HCT116 (cell line): ENCODE results near the gene ACBD6. TPM values are rescaled to one million over a fixed set of nuclear protein-coding genes. Genes with fewer than 3 reads are reported as not detected.

Experiments used
- ATAC-seq: fragments of 200-7000 bp; cut with Tn5 transposase; 2 replicates; pipeline ENCODE4 v1.9.1; 2020; ENCODE audit warnings: mild to moderate bottlenecking, moderate library complexity
- BruUV-seq: library from RNA; stranded (reverse); fragments of 400-500 nt; replicated peaks from 2 replicates; lab custom pipeline; 2021; lab: Mats Ljungman, UMichigan
- CTCF ChIA-PET: fragments of 300-600 bp; sonication (Branson Sonifier 250); formaldehyde crosslinking; loops from one replicate; lab custom pipeline; 2021; ENCODE audit warnings: antibody characterized with exemption; lab: Charles Lee
- POLR2A ChIA-PET: fragments of 300-600, 350-600 bp; sonication (Branson Sonifier 250); formaldehyde crosslinking; loops from one replicate; lab custom pipeline; 2021; ENCODE audit warnings: antibody characterized with exemption; lab: Charles Lee
- RAD21 ChIA-PET, 2 experiments: fragments of 300-600 bp; sonication (Branson Sonifier 250); formaldehyde crosslinking; loops; one replicate each; lab custom pipeline; 2023; ENCODE audit warnings: low total read pairs in 2 of 2; ENCODE audit not compliant: uncharacterized antibody in 2 of 2, unreplicated experiment in 2 of 2, low non-redundant PET in 1 of 2; lab: Charles Lee
- DNase-seq: peaks from one replicate; pipeline ENCODE4 v3.0.0-alpha.2; 2010; ENCODE audit warnings: low read depth, low spot score
- H2AFZ ChIP-seq: fragments of 200-600 bp; shearing (Covaris generic), sonication (generic); 2 replicates; pipeline ENCODE4 v1.6.1; 2017; ENCODE audit warnings: low read depth, mixed run types, mixed read lengths, antibody characterized with exemption, low read length; ENCODE audit not compliant: poor library complexity, severe bottlenecking
- H3K27ac ChIP-seq: 2 replicates; pipeline ENCODE4 v1.5.1; 2012; ENCODE audit warnings: low read depth, low read length
- H3K27me3 ChIP-seq: fragments of 200-600 bp; sonication (generic); 2 replicates; pipeline ENCODE4 v1.6.1; 2016; ENCODE audit warnings: mixed run types, low read length, mixed read lengths; ENCODE audit not compliant: insufficient read depth
- H3K36me3 ChIP-seq, 2 experiments: fragments of 200-500 bp in 1 of 2; fragments of 200-600 bp in 1 of 2; sonication (Bioruptor generic) in 1 of 2; sonication (generic) in 1 of 2; 2 replicates each; pipeline versions ENCODE4 v1.5.1 to v1.6.1; 2014 to 2016; ENCODE audit warnings: low read length in 2 of 2, inconsistent platforms in 1 of 2, mixed read lengths in 1 of 2, mixed run types in 1 of 2; ENCODE audit not compliant: insufficient read depth in 2 of 2, control insufficient read depth in 1 of 2
- H3K4me1 ChIP-seq, 2 experiments: fragments of 200-600 bp in 1 of 2; sonication (generic) in 1 of 2; 2 replicates each; pipeline versions ENCODE4 v1.5.1 to v1.6.1; 2012 to 2017; ENCODE audit warnings: low read length in 2 of 2, inconsistent platforms in 1 of 2, mild to moderate bottlenecking in 1 of 2, mixed read lengths in 1 of 2, mixed run types in 1 of 2, moderate library complexity in 1 of 2; ENCODE audit not compliant: insufficient read depth in 2 of 2, control insufficient read depth in 1 of 2
- H3K4me2 ChIP-seq: fragments of 200-600 bp; sonication (generic); 2 replicates; pipeline ENCODE4 v1.6.1; 2017; ENCODE audit warnings: mixed run types, low read length, mixed read lengths
- H3K4me3 ChIP-seq, 2 experiments: fragments of 200-600 bp in 1 of 2; sonication (generic) in 1 of 2; replicated peaks in 1 of 2; 2 replicates each; pipeline ENCODE4 v1.5.1; 2011 to 2016; ENCODE audit warnings: low read length in 2 of 2, control low read depth in 1 of 2, low read depth in 1 of 2, mild to moderate bottlenecking in 1 of 2, mixed read lengths in 1 of 2, mixed run types in 1 of 2
- H3K79me2 ChIP-seq: fragments of 200-600 bp; sonication (generic); 2 replicates; pipeline ENCODE4 v1.6.1; 2017; ENCODE audit warnings: mild to moderate bottlenecking, mixed run types, low read length, moderate library complexity, mixed read lengths; ENCODE audit not compliant: insufficient read depth
- H3K9ac ChIP-seq: fragments of 200-600 bp; sonication (generic); 2 replicates; pipeline ENCODE4 v1.6.1; 2016; ENCODE audit warnings: low read length, mixed read lengths
- H3K9me2 ChIP-seq: fragments of 200-600 bp; sonication (generic), shearing (Covaris generic); 2 replicates; pipeline ENCODE4 v1.6.1; 2017; ENCODE audit warnings: mixed run types, mild to moderate bottlenecking, moderate library complexity; ENCODE audit not compliant: insufficient read depth
- H3K9me3 ChIP-seq, 2 experiments: fragments of 200-500 bp in 1 of 2; fragments of 200-600 bp in 1 of 2; sonication (Bioruptor generic) in 1 of 2; sonication (generic) in 1 of 2; 2 replicates each; pipeline ENCODE4 v1.6.1; 2014 to 2017; ENCODE audit warnings: low read length in 2 of 2, mixed read lengths in 2 of 2, inconsistent platforms in 1 of 2, low read depth in 1 of 2, mild to moderate bottlenecking in 1 of 2, mixed run types in 1 of 2, moderate library complexity in 1 of 2; ENCODE audit not compliant: control insufficient read depth in 1 of 2, insufficient read depth in 1 of 2
- H4K20me1 ChIP-seq: fragments of 200-600 bp; sonication (generic), shearing (Covaris generic); 2 replicates; pipeline ENCODE4 v1.6.1; 2017; ENCODE audit warnings: mixed run types, mild to moderate bottlenecking, moderate library complexity; ENCODE audit not compliant: insufficient read depth
- CBX3 ChIP-seq: IDR thresholded peaks from 2 replicates; pipeline ENCODE4 v1.6.1; 2012; ENCODE audit warnings: low read depth
- CEBPB ChIP-seq: IDR thresholded peaks from 2 replicates; pipeline ENCODE4 v1.6.1; 2012; ENCODE audit warnings: low read depth
- EGR1 ChIP-seq: IDR thresholded peaks from 2 replicates; pipeline ENCODE4 v1.6.1; 2012; ENCODE audit warnings: low read depth
- ELF1 ChIP-seq: IDR thresholded peaks from 2 replicates; pipeline ENCODE4 v1.6.1; 2012; ENCODE audit warnings: low read depth, borderline replicate concordance
- FOSL1 ChIP-seq: IDR thresholded peaks from 2 replicates; pipeline ENCODE4 v1.6.1; 2012; ENCODE audit warnings: low read depth
- RAD21 ChIP-seq: IDR thresholded peaks from 2 replicates; pipeline ENCODE4 v1.6.1; 2012; ENCODE audit warnings: low read depth, mild to moderate bottlenecking
- SIN3A ChIP-seq: IDR thresholded peaks from 2 replicates; pipeline ENCODE4 v1.6.1; 2012; ENCODE audit warnings: low read depth
- SP1 ChIP-seq: IDR thresholded peaks from 2 replicates; pipeline ENCODE4 v1.6.1; 2012; ENCODE audit warnings: low read depth
- TCF7L2 ChIP-seq: IDR thresholded peaks from 2 replicates; pipeline ENCODE4 v1.7.0; 2011; ENCODE audit warnings: borderline replicate concordance, inconsistent platforms; ENCODE audit not compliant: insufficient read depth, insufficient read length; ENCODE audit errors: extremely low read depth
- YY1 ChIP-seq: IDR thresholded peaks from 2 replicates; pipeline ENCODE4 v1.6.1; 2011; ENCODE audit warnings: low read length, low read depth, moderate library complexity, mild to moderate bottlenecking; ENCODE audit not compliant: insufficient replicate concordance; ENCODE audit errors: extremely low read depth
- ZNF274 ChIP-seq: fragments of 200-500 bp; sonication (Bioruptor generic); IDR thresholded peaks from 2 replicates; pipeline ENCODE4 v1.6.1; 2014; ENCODE audit warnings: mild to moderate bottlenecking, low read depth, low read length, inconsistent platforms
- intact Hi-C: fragments of 100-400 bp; cut with micrococcal nuclease; formaldehyde crosslinking; loops from 2 replicates; pipeline ENCODE4 v1.10.0; 2022
- total RNA-seq: library from RNA; stranded (reverse); gene quantifications from one replicate; pipeline ENCODE4 v1.2.1, GENCODE V29; 2021; ENCODE audit not compliant: unreplicated experiment
- TF ChIP-seq, protein P1 (sequence below), 3 experiments: fragments of 200-600 bp in 1 of 3; sonication (generic) in 1 of 3; IDR thresholded peaks in 2 of 3; conservative IDR thresholded peaks in 1 of 3; 2 replicates each; pipeline ENCODE4 v1.5.1; 2012 to 2017; ENCODE audit warnings: low read depth in 2 of 3, low read length in 2 of 3, antibody characterized with exemption in 1 of 3, borderline replicate concordance in 1 of 3, control low read depth in 1 of 3, mild to moderate bottlenecking in 1 of 3, mixed read lengths in 1 of 3, mixed run types in 1 of 3, moderate library complexity in 1 of 3; ENCODE audit not compliant: insufficient read depth in 1 of 3
- TF ChIP-seq, protein P2 (sequence below): IDR thresholded peaks from 2 replicates; pipeline ENCODE4 v1.6.1; 2012
- TF ChIP-seq, protein P3 (sequence below): IDR thresholded peaks from 2 replicates; pipeline ENCODE4 v1.6.1; 2012; ENCODE audit warnings: low read depth
- TF ChIP-seq, protein P4 (sequence below): IDR thresholded peaks from 2 replicates; pipeline ENCODE4 v1.6.1; 2011; ENCODE audit warnings: mild to moderate bottlenecking, low read length, moderate library complexity; ENCODE audit not compliant: insufficient replicate concordance; ENCODE audit errors: extremely low read depth

The ACBD6 gene
- total RNA-seq, 1 experiment from 2014 or later, result 43.2 TPM

DNA sequence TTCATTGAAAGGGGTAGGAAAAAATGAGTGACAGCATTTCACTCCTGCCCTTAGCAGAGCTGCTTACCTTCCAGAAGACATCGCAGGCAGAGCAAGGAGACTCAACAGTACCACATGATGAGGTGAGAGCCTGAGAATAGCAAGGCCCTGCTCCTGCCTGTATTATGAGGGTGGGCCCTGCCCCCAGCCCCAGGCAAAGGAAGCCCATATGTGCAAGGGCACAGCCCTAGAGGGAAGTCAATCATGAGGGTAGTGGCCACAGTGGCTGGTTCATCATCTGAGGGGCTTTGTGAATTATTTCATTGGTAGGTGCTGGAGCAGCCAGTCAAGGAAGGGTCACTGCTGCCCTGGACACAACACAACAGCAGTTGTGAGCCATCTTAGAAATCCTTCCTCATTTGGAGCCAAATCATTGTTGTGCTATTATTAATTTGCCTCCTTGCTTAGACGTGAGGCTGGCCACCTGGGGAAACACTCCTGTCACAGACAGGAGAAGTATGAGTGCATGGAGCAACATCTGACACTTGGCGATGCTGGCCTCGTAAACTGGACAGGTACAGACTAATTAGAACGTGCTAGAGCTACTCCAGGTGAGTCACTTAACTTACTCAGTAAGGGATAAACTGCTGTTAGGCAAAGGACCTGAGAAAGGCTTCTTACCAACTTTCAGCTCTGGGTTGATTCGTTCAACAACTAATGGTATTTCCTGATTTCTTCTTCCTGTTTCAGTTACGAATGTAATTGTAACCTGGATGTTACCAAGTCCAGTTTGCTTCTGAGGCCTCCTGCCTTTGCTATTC is 22.7 kb upstream of the ACBD6 start:
- ChIA-PET CTCF (interaction anchor here (0.6 to 2.1 kb wide), 2 partner anchors 9 to 368 kb away, joined by 5 to 6 read pairs; no protein-coding TSS in a partner anchor), RAD21 (interaction anchor here in 1 of 2 experiments (0.6 kb wide), 1 partner anchor 580 kb away, joined by 3 read pairs; no protein-coding TSS in a partner anchor), POLR2A (no interaction called here)
- TF ChIP-seq, protein P1, sequence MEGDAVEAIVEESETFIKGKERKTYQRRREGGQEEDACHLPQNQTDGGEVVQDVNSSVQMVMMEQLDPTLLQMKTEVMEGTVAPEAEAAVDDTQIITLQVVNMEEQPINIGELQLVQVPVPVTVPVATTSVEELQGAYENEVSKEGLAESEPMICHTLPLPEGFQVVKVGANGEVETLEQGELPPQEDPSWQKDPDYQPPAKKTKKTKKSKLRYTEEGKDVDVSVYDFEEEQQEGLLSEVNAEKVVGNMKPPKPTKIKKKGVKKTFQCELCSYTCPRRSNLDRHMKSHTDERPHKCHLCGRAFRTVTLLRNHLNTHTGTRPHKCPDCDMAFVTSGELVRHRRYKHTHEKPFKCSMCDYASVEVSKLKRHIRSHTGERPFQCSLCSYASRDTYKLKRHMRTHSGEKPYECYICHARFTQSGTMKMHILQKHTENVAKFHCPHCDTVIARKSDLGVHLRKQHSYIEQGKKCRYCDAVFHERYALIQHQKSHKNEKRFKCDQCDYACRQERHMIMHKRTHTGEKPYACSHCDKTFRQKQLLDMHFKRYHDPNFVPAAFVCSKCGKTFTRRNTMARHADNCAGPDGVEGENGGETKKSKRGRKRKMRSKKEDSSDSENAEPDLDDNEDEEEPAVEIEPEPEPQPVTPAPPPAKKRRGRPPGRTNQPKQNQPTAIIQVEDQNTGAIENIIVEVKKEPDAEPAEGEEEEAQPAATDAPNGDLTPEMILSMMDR (IDR thresholded peaks at IDR 0.05 in 2 of 3, conservative IDR thresholded peaks at IDR 0.05 in 1 of 3; ENCODE audit: borderline replicate concordance in 1 of 3, insufficient read depth in 1 of 3, low read depth in 2 of 3, low read length in 2 of 3), result no peak
- TF ChIP-seq ELF1 (no peak), FOSL1 (no peak), SP1 (no peak), ZNF274 (no peak), CEBPB (no peak), TCF7L2 (no peak), YY1 (no peak), EGR1 (no peak), CBX3 (no peak), SIN3A (no peak), RAD21 (no peak)
- TF ChIP-seq, protein P2, sequence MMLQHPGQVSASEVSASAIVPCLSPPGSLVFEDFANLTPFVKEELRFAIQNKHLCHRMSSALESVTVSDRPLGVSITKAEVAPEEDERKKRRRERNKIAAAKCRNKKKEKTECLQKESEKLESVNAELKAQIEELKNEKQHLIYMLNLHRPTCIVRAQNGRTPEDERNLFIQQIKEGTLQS, result no peak
- TF ChIP-seq, protein P3, sequence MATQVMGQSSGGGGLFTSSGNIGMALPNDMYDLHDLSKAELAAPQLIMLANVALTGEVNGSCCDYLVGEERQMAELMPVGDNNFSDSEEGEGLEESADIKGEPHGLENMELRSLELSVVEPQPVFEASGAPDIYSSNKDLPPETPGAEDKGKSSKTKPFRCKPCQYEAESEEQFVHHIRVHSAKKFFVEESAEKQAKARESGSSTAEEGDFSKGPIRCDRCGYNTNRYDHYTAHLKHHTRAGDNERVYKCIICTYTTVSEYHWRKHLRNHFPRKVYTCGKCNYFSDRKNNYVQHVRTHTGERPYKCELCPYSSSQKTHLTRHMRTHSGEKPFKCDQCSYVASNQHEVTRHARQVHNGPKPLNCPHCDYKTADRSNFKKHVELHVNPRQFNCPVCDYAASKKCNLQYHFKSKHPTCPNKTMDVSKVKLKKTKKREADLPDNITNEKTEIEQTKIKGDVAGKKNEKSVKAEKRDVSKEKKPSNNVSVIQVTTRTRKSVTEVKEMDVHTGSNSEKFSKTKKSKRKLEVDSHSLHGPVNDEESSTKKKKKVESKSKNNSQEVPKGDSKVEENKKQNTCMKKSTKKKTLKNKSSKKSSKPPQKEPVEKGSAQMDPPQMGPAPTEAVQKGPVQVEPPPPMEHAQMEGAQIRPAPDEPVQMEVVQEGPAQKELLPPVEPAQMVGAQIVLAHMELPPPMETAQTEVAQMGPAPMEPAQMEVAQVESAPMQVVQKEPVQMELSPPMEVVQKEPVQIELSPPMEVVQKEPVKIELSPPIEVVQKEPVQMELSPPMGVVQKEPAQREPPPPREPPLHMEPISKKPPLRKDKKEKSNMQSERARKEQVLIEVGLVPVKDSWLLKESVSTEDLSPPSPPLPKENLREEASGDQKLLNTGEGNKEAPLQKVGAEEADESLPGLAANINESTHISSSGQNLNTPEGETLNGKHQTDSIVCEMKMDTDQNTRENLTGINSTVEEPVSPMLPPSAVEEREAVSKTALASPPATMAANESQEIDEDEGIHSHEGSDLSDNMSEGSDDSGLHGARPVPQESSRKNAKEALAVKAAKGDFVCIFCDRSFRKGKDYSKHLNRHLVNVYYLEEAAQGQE, result no peak
- TF ChIP-seq, protein P4, sequence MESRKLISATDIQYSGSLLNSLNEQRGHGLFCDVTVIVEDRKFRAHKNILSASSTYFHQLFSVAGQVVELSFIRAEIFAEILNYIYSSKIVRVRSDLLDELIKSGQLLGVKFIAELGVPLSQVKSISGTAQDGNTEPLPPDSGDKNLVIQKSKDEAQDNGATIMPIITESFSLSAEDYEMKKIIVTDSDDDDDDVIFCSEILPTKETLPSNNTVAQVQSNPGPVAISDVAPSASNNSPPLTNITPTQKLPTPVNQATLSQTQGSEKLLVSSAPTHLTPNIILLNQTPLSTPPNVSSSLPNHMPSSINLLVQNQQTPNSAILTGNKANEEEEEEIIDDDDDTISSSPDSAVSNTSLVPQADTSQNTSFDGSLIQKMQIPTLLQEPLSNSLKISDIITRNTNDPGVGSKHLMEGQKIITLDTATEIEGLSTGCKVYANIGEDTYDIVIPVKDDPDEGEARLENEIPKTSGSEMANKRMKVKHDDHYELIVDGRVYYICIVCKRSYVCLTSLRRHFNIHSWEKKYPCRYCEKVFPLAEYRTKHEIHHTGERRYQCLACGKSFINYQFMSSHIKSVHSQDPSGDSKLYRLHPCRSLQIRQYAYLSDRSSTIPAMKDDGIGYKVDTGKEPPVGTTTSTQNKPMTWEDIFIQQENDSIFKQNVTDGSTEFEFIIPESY, result no peak
- no peak overlapping the region for H2AFZ ChIP-seq
- H3K4me1 ChIP-seq, result peaks cover 14 to 25% of the 10 kb centered on the region in 2 experiments
- H3K4me2 ChIP-seq, result no peak overlapping the region
- H3K36me3 ChIP-seq, result no peaks in the 10 kb centered on the region
- H3K9me3 ChIP-seq, result no peaks in the 10 kb centered on the region
- H3K27ac ChIP-seq, result no peak overlapping the region
- ATAC-seq (no peak), DNase-seq (no peak)
- intact Hi-C loops, result no loop called here
- H4K20me1 ChIP-seq, result no peaks in the 10 kb centered on the region
- BruUV-seq, result no TSS peak
- no peaks in the 10 kb centered on the region for H3K27me3 ChIP-seq
- no peaks in the 10 kb centered on the region for H3K79me2 ChIP-seq
- H3K9me2 ChIP-seq, result no peaks in the 10 kb centered on the region
- H3K4me3 ChIP-seq, result no peak overlapping the region
- no peak overlapping the region for H3K9ac ChIP-seq
